HCT116 (cell line): Measurements from ENCODE around the gene KNOP1. TPM values are rescaled to one million over a fixed set of nuclear protein-coding genes. Genes with fewer than 3 reads are reported as not detected.

Experiments used
- ATAC-seq: fragments of 200-7000 bp; cut with Tn5 transposase; 2 replicates; pipeline ENCODE4 v1.9.1; 2020; ENCODE audit warnings: mild to moderate bottlenecking, moderate library complexity
- BruUV-seq: library from RNA; stranded (reverse); fragments of 400-500 nt; replicated peaks from 2 replicates; lab custom pipeline; 2021; lab: Mats Ljungman, UMichigan
- CTCF ChIA-PET: fragments of 300-600 bp; sonication (Branson Sonifier 250); formaldehyde crosslinking; loops from one replicate; lab custom pipeline; 2021; ENCODE audit warnings: antibody characterized with exemption; lab: Charles Lee
- POLR2A ChIA-PET: fragments of 300-600, 350-600 bp; sonication (Branson Sonifier 250); formaldehyde crosslinking; loops from one replicate; lab custom pipeline; 2021; ENCODE audit warnings: antibody characterized with exemption; lab: Charles Lee
- RAD21 ChIA-PET, 2 experiments: fragments of 300-600 bp; sonication (Branson Sonifier 250); formaldehyde crosslinking; loops; one replicate each; lab custom pipeline; 2023; ENCODE audit warnings: low total read pairs in 2 of 2; ENCODE audit not compliant: uncharacterized antibody in 2 of 2, unreplicated experiment in 2 of 2, low non-redundant PET in 1 of 2; lab: Charles Lee
- DNase-seq: peaks from one replicate; pipeline ENCODE4 v3.0.0-alpha.2; 2010; ENCODE audit warnings: low read depth, low spot score
- H2AFZ ChIP-seq: fragments of 200-600 bp; shearing (Covaris generic), sonication (generic); 2 replicates; pipeline ENCODE4 v1.6.1; 2017; ENCODE audit warnings: low read depth, mixed run types, mixed read lengths, antibody characterized with exemption, low read length; ENCODE audit not compliant: poor library complexity, severe bottlenecking
- H3K27ac ChIP-seq: 2 replicates; pipeline ENCODE4 v1.5.1; 2012; ENCODE audit warnings: low read depth, low read length
- H3K27me3 ChIP-seq: fragments of 200-600 bp; sonication (generic); 2 replicates; pipeline ENCODE4 v1.6.1; 2016; ENCODE audit warnings: mixed run types, low read length, mixed read lengths; ENCODE audit not compliant: insufficient read depth
- H3K36me3 ChIP-seq, 2 experiments: fragments of 200-500 bp in 1 of 2; fragments of 200-600 bp in 1 of 2; sonication (Bioruptor generic) in 1 of 2; sonication (generic) in 1 of 2; 2 replicates each; pipeline versions ENCODE4 v1.5.1 to v1.6.1; 2014 to 2016; ENCODE audit warnings: low read length in 2 of 2, inconsistent platforms in 1 of 2, mixed read lengths in 1 of 2, mixed run types in 1 of 2; ENCODE audit not compliant: insufficient read depth in 2 of 2, control insufficient read depth in 1 of 2
- H3K4me1 ChIP-seq, 2 experiments: fragments of 200-600 bp in 1 of 2; sonication (generic) in 1 of 2; 2 replicates each; pipeline versions ENCODE4 v1.5.1 to v1.6.1; 2012 to 2017; ENCODE audit warnings: low read length in 2 of 2, inconsistent platforms in 1 of 2, mild to moderate bottlenecking in 1 of 2, mixed read lengths in 1 of 2, mixed run types in 1 of 2, moderate library complexity in 1 of 2; ENCODE audit not compliant: insufficient read depth in 2 of 2, control insufficient read depth in 1 of 2
- H3K4me2 ChIP-seq: fragments of 200-600 bp; sonication (generic); 2 replicates; pipeline ENCODE4 v1.6.1; 2017; ENCODE audit warnings: mixed run types, low read length, mixed read lengths
- H3K4me3 ChIP-seq, 2 experiments: fragments of 200-600 bp in 1 of 2; sonication (generic) in 1 of 2; replicated peaks in 1 of 2; 2 replicates each; pipeline ENCODE4 v1.5.1; 2011 to 2016; ENCODE audit warnings: low read length in 2 of 2, control low read depth in 1 of 2, low read depth in 1 of 2, mild to moderate bottlenecking in 1 of 2, mixed read lengths in 1 of 2, mixed run types in 1 of 2
- H3K79me2 ChIP-seq: fragments of 200-600 bp; sonication (generic); 2 replicates; pipeline ENCODE4 v1.6.1; 2017; ENCODE audit warnings: mild to moderate bottlenecking, mixed run types, low read length, moderate library complexity, mixed read lengths; ENCODE audit not compliant: insufficient read depth
- H3K9ac ChIP-seq: fragments of 200-600 bp; sonication (generic); 2 replicates; pipeline ENCODE4 v1.6.1; 2016; ENCODE audit warnings: low read length, mixed read lengths
- H3K9me2 ChIP-seq: fragments of 200-600 bp; sonication (generic), shearing (Covaris generic); 2 replicates; pipeline ENCODE4 v1.6.1; 2017; ENCODE audit warnings: mixed run types, mild to moderate bottlenecking, moderate library complexity; ENCODE audit not compliant: insufficient read depth
- H3K9me3 ChIP-seq, 2 experiments: fragments of 200-500 bp in 1 of 2; fragments of 200-600 bp in 1 of 2; sonication (Bioruptor generic) in 1 of 2; sonication (generic) in 1 of 2; 2 replicates each; pipeline ENCODE4 v1.6.1; 2014 to 2017; ENCODE audit warnings: low read length in 2 of 2, mixed read lengths in 2 of 2, inconsistent platforms in 1 of 2, low read depth in 1 of 2, mild to moderate bottlenecking in 1 of 2, mixed run types in 1 of 2, moderate library complexity in 1 of 2; ENCODE audit not compliant: control insufficient read depth in 1 of 2, insufficient read depth in 1 of 2
- H4K20me1 ChIP-seq: fragments of 200-600 bp; sonication (generic), shearing (Covaris generic); 2 replicates; pipeline ENCODE4 v1.6.1; 2017; ENCODE audit warnings: mixed run types, mild to moderate bottlenecking, moderate library complexity; ENCODE audit not compliant: insufficient read depth
- CBX3 ChIP-seq: IDR thresholded peaks from 2 replicates; pipeline ENCODE4 v1.6.1; 2012; ENCODE audit warnings: low read depth
- EGR1 ChIP-seq: IDR thresholded peaks from 2 replicates; pipeline ENCODE4 v1.6.1; 2012; ENCODE audit warnings: low read depth
- ELF1 ChIP-seq: IDR thresholded peaks from 2 replicates; pipeline ENCODE4 v1.6.1; 2012; ENCODE audit warnings: low read depth, borderline replicate concordance
- JUND ChIP-seq: IDR thresholded peaks from 2 replicates; pipeline ENCODE4 v1.6.1; 2012
- POLR2AphosphoS5 ChIP-seq: IDR thresholded peaks from 2 replicates; pipeline ENCODE4 v1.6.1; 2011; ENCODE audit warnings: mild to moderate bottlenecking, low read depth, low read length, moderate library complexity
- REST ChIP-seq: IDR thresholded peaks from 2 replicates; pipeline ENCODE4 v1.6.1; 2012; ENCODE audit warnings: low read depth
- SIN3A ChIP-seq: IDR thresholded peaks from 2 replicates; pipeline ENCODE4 v1.6.1; 2012; ENCODE audit warnings: low read depth
- SP1 ChIP-seq: IDR thresholded peaks from 2 replicates; pipeline ENCODE4 v1.6.1; 2012; ENCODE audit warnings: low read depth
- SRF ChIP-seq: IDR thresholded peaks from 2 replicates; pipeline ENCODE4 v1.6.1; 2012; ENCODE audit warnings: low read depth
- TCF7L2 ChIP-seq: IDR thresholded peaks from 2 replicates; pipeline ENCODE4 v1.7.0; 2011; ENCODE audit warnings: borderline replicate concordance, inconsistent platforms; ENCODE audit not compliant: insufficient read depth, insufficient read length; ENCODE audit errors: extremely low read depth
- YY1 ChIP-seq: IDR thresholded peaks from 2 replicates; pipeline ENCODE4 v1.6.1; 2011; ENCODE audit warnings: low read length, low read depth, moderate library complexity, mild to moderate bottlenecking; ENCODE audit not compliant: insufficient replicate concordance; ENCODE audit errors: extremely low read depth
- ZBTB33 ChIP-seq: IDR thresholded peaks from 2 replicates; pipeline ENCODE4 v1.6.1; 2011; ENCODE audit warnings: mild to moderate bottlenecking, low read length, moderate library complexity; ENCODE audit not compliant: insufficient replicate concordance; ENCODE audit errors: extremely low read depth
- intact Hi-C: fragments of 100-400 bp; cut with micrococcal nuclease; formaldehyde crosslinking; loops from 2 replicates; pipeline ENCODE4 v1.10.0; 2022
- total RNA-seq: library from RNA; stranded (reverse); gene quantifications from one replicate; pipeline ENCODE4 v1.2.1, GENCODE V29; 2021; ENCODE audit not compliant: unreplicated experiment

KNOP1 gene
- total RNA-seq, 1 experiment from 2014 or later = 34.6 TPM

- BruUV-seq = no TSS peak
- no peaks in the 10 kb centered on the region for H3K9me2 ChIP-seq
- no peak for TF ChIP-seq REST
- no peak for TF ChIP-seq ZBTB33
- TF ChIP-seq SIN3A = no peak
- TF ChIP-seq CBX3 = no peak
- no peak for TF ChIP-seq SP1
- no peak for TF ChIP-seq EGR1
- no peak for TF ChIP-seq ELF1
- TF ChIP-seq YY1 = no peak
- no peak for TF ChIP-seq POLR2AphosphoS5
- TF ChIP-seq SRF = no peak
- no peak for TF ChIP-seq JUND
- no peak for TF ChIP-seq TCF7L2
- TF ChIP-seq, all 23 proteins: peak for 0
- no peaks in the 10 kb centered on the region for H3K9me3 ChIP-seq
- H3K4me2 ChIP-seq = no peak overlapping the region
- ChIA-PET POLR2A (no interaction called here), RAD21 (no interaction called here), CTCF (no interaction called here)
- DNase-seq (no peak), ATAC-seq (no peak)
- H3K9ac ChIP-seq = no peak overlapping the region
- no peaks in the 10 kb centered on the region for H3K4me1 ChIP-seq
- intact Hi-C loops = no loop called here
- no peaks in the 10 kb centered on the region; a peak in 1 of 4 replicates for H3K36me3 ChIP-seq
- H3K4me3 ChIP-seq = no peak overlapping the region
- no peak overlapping the region for H3K27ac ChIP-seq
- no peaks in the 10 kb centered on the region for H3K79me2 ChIP-seq
- no peaks in the 10 kb centered on the region for H4K20me1 ChIP-seq
- H3K27me3 ChIP-seq = no peaks in the 10 kb centered on the region
- no peak overlapping the region for H2AFZ ChIP-seq
Observed at GRCh38 chr16:19681637-19682036, 36.4 kb downstream of the KNOP1 start.
